SH-SY5Y (cell line): ENCODE results near the gene PLS1.

Source experiments
- GATA2 ChIP-seq: IDR thresholded peaks from 2 replicates; pipeline ENCODE4 v1.6.1; 2011; ENCODE audit warnings: mild to moderate bottlenecking, low read depth, low read length
- GATA3 ChIP-seq: IDR thresholded peaks from 2 replicates; pipeline ENCODE4 v1.6.1; 2011; ENCODE audit warnings: low read depth, mild to moderate bottlenecking, low read length, moderate library complexity

GRCh38 chr3:142648950-142649349 lies 52.8 kb downstream of the PLS1 start:
- TF ChIP-seq GATA3 (no peak), GATA2 (no peak)
